ENCODE measurements around the gene DHCR24. TPM values are rescaled to one million over a fixed set of nuclear protein-coding genes. Genes with fewer than 3 reads are reported as not detected.

Gene DHCR24
- total RNA-seq, 1 experiment from 2014 or later, result 316 TPM

DNA sequence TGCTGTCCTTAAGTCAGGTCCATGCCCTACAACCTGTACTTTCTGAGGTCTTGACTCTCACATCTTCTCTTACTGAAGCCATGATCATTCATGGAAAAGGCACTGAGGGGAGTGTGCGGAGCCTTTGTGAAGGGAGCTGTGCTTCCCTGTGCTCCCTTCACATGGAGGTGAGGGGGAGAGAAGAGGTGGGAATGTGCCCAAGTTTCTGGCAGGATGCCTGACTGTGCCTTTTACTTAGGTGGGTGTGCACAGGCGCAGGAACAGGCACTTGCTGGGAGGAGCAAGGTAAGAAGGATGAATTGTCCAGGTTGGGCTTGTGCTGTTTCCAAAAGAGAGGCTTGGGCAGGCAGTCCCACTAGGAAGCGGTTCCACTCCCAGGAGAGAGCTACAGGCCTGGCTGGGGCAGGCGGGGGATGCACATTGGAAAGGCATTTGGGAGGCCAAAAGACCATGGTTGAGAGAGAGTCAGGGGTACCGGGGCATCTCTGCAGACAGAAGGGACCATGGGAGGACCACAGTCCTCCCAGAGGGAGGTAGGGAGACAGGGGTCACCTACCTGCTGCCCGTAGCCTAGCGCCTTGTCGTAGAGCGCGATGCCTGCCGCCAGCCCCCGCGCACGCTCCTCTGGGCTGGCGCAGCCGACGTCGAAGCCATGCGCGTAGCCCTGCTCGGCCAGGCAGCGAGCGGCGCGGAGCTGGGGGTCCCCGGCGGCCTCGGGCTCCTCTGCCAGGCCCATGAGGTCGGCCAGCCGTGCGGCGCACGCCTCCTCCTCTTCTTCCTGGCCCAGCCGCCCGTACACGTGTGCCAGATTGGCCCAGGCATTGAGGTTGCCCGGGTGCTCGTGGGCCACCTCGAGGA is 86.7 kb downstream of the DHCR24 start:
- DNase-seq (ENCODE audit: low spot score), result peak; percentile 16

Other genes starting within 250 kb of the DHCR24 start
- 0.15 and 0.23 TPM in 2 replicates for gene MROH7, start 245.4 kb downstream of the DHCR24 start, total RNA-seq (2014; rRNA removed; shearing (Covaris generic))
- gene TTC4, start 171.3 kb downstream of the DHCR24 start, total RNA-seq (2014; rRNA removed; shearing (Covaris generic)), result 11.6 and 12.6 TPM in 2 replicates
- 6.4 and 7.2 TPM in 2 replicates for gene PARS2, start 122.7 kb downstream of the DHCR24 start, total RNA-seq (2014; rRNA removed; shearing (Covaris generic))
- 26.7 and 27.6 TPM in 2 replicates for gene TTC22, start 85.9 kb downstream of the DHCR24 start, total RNA-seq (2014; rRNA removed; shearing (Covaris generic))
- 3.0 and 4.8 TPM in 2 replicates for gene TMEM61, start 93.4 kb upstream of the DHCR24 start, total RNA-seq (2014; rRNA removed; shearing (Covaris generic))
- 0.10 TPM in 1 of 2 replicates, not detected in the other for gene BSND, start 111.7 kb upstream of the DHCR24 start, total RNA-seq (2014; rRNA removed; shearing (Covaris generic))
- gene PCSK9, start 152.4 kb upstream of the DHCR24 start, total RNA-seq (2014; rRNA removed; shearing (Covaris generic)), result 4.7 and 6.1 TPM in 2 replicates

Data from HT-29 (cell line).